EL (cell line): ENCODE results near the gene ZDHHC11.
"Not testable (repeated sequence)": the region's sequence is repeated elsewhere in the genome, so short reads cannot be mapped to it uniquely, and the experiment has no call there.

Experiments used
- DNase-seq: peaks from one replicate; pipeline ENCODE4 v3.0.0-alpha.2; 2016

Gene ZDHHC11

GRCh38 chr5:758698-759053 is 92.1 kb downstream of the ZDHHC11 start:
- no peak for DNase-seq

- no peak for DNase-seq
These were observed 92.7 kb downstream of the ZDHHC11 start for GRCh38 chr5:757931-758697.

GRCh38 chr5:757346-757930 is 93.3 kb downstream of the ZDHHC11 start:
- no peak for DNase-seq

- DNase-seq: no peak
These were observed 93.9 kb downstream of the ZDHHC11 start for GRCh38 chr5:756865-757345.

GRCh38 chr5:756171-756570 is 94.6 kb downstream of the ZDHHC11 start:
- DNase-seq: no peak

GRCh38 chr5:754143-754632 is 96.6 kb downstream of the ZDHHC11 start:
- not testable (repeated sequence) for DNase-seq

- DNase-seq: not testable (repeated sequence)
These were observed 97.1 kb downstream of the ZDHHC11 start for GRCh38 chr5:753567-754142.

GRCh38 chr5:752532-753115 is 98.2 kb downstream of the ZDHHC11 start:
- DNase-seq: not testable (repeated sequence)

- DNase-seq: not testable (repeated sequence)
These were observed 98.8 kb downstream of the ZDHHC11 start for GRCh38 chr5:751992-752391.

GRCh38 chr5:751496-751895 is 99.3 kb downstream of the ZDHHC11 start:
- no peak for DNase-seq

GRCh38 chr5:750226-750625 is 100.6 kb downstream of the ZDHHC11 start:
- not testable (repeated sequence) for DNase-seq

- no peak for DNase-seq
These were observed 101.6 kb downstream of the ZDHHC11 start for GRCh38 chr5:749101-749670.

GRCh38 chr5:748011-748980 is 102.5 kb downstream of the ZDHHC11 start:
- not testable (repeated sequence) for DNase-seq

- not testable (repeated sequence) for DNase-seq
These were observed 103.4 kb downstream of the ZDHHC11 start for GRCh38 chr5:747303-747844.

- DNase-seq: no peak
These were observed 104.5 kb downstream of the ZDHHC11 start for GRCh38 chr5:746258-746761.
